Mesendoderm (in vitro differentiated cells): Measurements from ENCODE around the gene SRPK2.
"Not testable (repeated sequence)": the region's sequence is repeated elsewhere in the genome, so short reads cannot be mapped to it uniquely, and the experiment has no call there.

ENCODE experiments used
- DNase-seq: peaks from one replicate; pipeline ENCODE4 v3.0.0; 2013
- H2AK5ac ChIP-seq: 2 replicates; pipeline ENCODE4 v1.6.1; 2013; ENCODE audit warnings: low read length, inconsistent platforms
- H2BK120ac ChIP-seq: 2 replicates; pipeline ENCODE4 v1.6.1; 2013; ENCODE audit warnings: low read depth, mild to moderate bottlenecking, low read length, moderate library complexity, mixed read lengths
- H2BK15ac ChIP-seq: replicated peaks from 2 replicates; pipeline ENCODE4 v1.6.1; 2013; ENCODE audit warnings: low read depth, mild to moderate bottlenecking, moderate library complexity
- H2BK5ac ChIP-seq: 2 replicates; pipeline ENCODE4 v1.6.1; 2013; ENCODE audit warnings: low read length, inconsistent platforms
- H3K18ac ChIP-seq: 2 replicates; pipeline ENCODE4 v1.6.1; 2013; ENCODE audit warnings: mild to moderate bottlenecking, low read length, mixed read lengths
- H3K23ac ChIP-seq: one replicate; pipeline ENCODE4 v1.6.1; 2013; ENCODE audit warnings: low read length
- H3K27ac ChIP-seq: 2 replicates; pipeline ENCODE4 v1.5.1; 2013; ENCODE audit warnings: low read depth, mild to moderate bottlenecking, inconsistent platforms, low read length, moderate library complexity
- H3K27me3 ChIP-seq: 2 replicates; pipeline ENCODE4 v1.6.1; 2013; ENCODE audit warnings: low read length, control low read depth, mild to moderate bottlenecking, inconsistent platforms; ENCODE audit not compliant: insufficient read depth, poor library complexity
- H3K36me3 ChIP-seq: 2 replicates; pipeline ENCODE4 v1.6.1; 2013; ENCODE audit warnings: low read length, inconsistent platforms; ENCODE audit not compliant: control insufficient read depth, insufficient read depth
- H3K4ac ChIP-seq: one replicate; pipeline ENCODE4 v1.6.1; 2013; ENCODE audit warnings: low read depth, mild to moderate bottlenecking, low read length, moderate library complexity
- H3K4me1 ChIP-seq: 2 replicates; pipeline ENCODE4 v1.6.1; 2013; ENCODE audit warnings: low read depth, low read length, inconsistent platforms; ENCODE audit not compliant: control insufficient read depth
- H3K4me2 ChIP-seq: 2 replicates; pipeline ENCODE4 v1.6.1; 2013; ENCODE audit warnings: low read length
- H3K4me3 ChIP-seq: 2 replicates; pipeline ENCODE4 v1.5.1; 2013; ENCODE audit warnings: mild to moderate bottlenecking, low read length
- H3K56ac ChIP-seq: one replicate; pipeline ENCODE4 v1.6.1; 2013; ENCODE audit warnings: low read length
- H3K79me1 ChIP-seq: 2 replicates; pipeline ENCODE4 v1.6.1; 2013; ENCODE audit warnings: low read length, inconsistent platforms
- H3K79me2 ChIP-seq: 2 replicates; pipeline ENCODE4 v1.6.1; 2013; ENCODE audit warnings: mild to moderate bottlenecking, low read length; ENCODE audit not compliant: control insufficient read depth, insufficient read depth
- H3K9ac ChIP-seq: 2 replicates; pipeline ENCODE4 v1.6.1; 2013; ENCODE audit warnings: low read length, inconsistent platforms
- H4K5ac ChIP-seq: one replicate; pipeline ENCODE4 v1.6.1; 2013; ENCODE audit warnings: low read length
- H4K8ac ChIP-seq: one replicate; pipeline ENCODE4 v1.6.1; 2013; ENCODE audit warnings: low read depth, mild to moderate bottlenecking, control low read depth, low read length, moderate library complexity
- WGBS: extraction: QIAGEN DNeasy Blood & Tissue Kit; methylation state at CpG from one replicate; pipeline ENCODE4 v1.1.7; 2013; ENCODE audit warnings: low lambda C conversion rate, missing lambda C conversion rate; ENCODE audit not compliant: insufficient coverage; ENCODE audit errors: extremely low coverage; 5-methylcytosine and 5-hydroxymethylcytosine counted together

The SRPK2 gene

DNA sequence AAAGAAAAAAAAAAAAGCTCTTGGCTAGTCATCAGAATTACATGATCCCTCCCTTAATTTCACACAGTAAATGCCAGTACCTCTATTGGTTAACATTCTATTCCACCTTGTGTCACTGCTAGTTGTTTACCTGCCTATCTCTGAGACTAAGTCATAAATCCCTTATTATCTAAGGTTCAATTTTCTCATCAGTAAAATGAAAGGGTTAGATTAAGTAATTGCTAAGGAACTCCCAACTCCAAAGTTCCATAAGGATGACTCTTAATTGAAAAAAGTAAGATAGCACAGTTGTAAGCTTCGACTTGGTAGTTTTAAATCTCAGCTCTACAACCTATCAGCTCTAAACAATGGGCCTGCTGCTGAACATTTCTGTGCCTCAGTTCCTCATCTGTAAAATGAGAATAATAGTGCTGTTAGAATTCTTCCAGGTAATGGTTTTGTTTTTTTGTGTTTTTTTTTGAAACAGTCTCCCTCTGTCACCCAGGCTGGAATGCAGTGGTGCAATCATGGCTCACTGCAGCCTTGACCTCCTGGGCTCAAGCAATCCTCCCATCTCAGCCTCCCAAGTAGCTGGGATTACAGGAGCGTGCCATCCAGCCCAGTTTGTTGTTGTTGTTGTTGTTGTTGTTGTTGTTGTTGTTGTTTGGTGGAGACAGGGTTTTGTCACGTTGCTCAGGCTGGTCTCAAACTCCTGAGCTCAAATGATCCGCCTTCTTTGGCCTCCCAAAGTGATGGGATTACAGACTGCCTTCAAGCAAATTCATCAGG, 35.6 kb downstream of the SRPK2 start:
- no peaks in the 10 kb centered on the region for H3K36me3 ChIP-seq
- H3K4ac ChIP-seq: no peak overlapping the region
- H2BK120ac ChIP-seq: no peak overlapping the region
- H4K5ac ChIP-seq: no peak overlapping the region
- no peak overlapping the region for H2BK5ac ChIP-seq
- no peak overlapping the region for H2BK15ac ChIP-seq
- no peak for DNase-seq
- no peak overlapping the region for H3K56ac ChIP-seq
- no peak overlapping the region for H3K9ac ChIP-seq
- H3K18ac ChIP-seq: no peak overlapping the region
- no CpG with 5 or more reads among the region's 4 CpGs for WGBS
- H3K23ac ChIP-seq: no peak overlapping the region
- no peak overlapping the region for H3K4me3 ChIP-seq
- no peaks in the 10 kb centered on the region for H3K4me1 ChIP-seq
- H3K27ac ChIP-seq: no peak overlapping the region
- peaks cover 27% of the 10 kb centered on the region for H3K79me2 ChIP-seq
- no peak overlapping the region for H3K4me2 ChIP-seq
- H4K8ac ChIP-seq: no peak overlapping the region
- H3K79me1 ChIP-seq: peaks cover 17% of the 10 kb centered on the region
- H2AK5ac ChIP-seq: no peak overlapping the region
- H3K27me3 ChIP-seq: no peaks in the 10 kb centered on the region

DNA sequence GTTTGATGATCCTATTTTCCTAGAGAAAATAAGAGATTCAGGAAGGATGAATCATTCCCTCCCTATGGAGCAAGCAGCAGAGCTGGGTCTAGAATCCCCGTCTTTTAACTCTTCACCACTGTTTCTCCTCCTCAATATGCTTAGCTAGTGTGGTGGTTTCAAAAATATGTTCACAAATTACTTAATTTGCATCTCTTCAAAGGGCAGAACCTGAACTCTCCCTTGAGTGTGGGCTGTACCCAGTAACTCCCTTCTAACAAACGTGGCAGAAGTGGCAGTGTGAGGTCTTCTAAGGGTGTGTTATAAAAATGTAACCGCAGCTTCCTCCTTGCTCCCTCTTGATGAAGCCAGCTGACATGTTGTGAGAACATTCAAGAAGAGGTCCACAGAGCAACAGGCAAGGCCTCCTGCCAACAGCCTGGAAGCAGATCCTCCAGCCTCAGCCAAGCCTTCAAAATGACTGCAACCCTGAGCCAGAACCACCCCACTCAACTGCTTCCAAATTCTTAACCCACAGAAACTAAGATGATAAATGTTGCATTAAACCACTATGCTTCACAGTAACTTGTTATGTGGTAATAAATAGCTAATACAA, 36.6 kb downstream of the SRPK2 start:
- no peak overlapping the region for H3K27ac ChIP-seq
- H3K36me3 ChIP-seq: no peaks in the 10 kb centered on the region
- H3K79me1 ChIP-seq: peaks cover 15% of the 10 kb centered on the region
- WGBS: no CpG with 5 or more reads among the region's 3 CpGs
- no peak overlapping the region for H3K23ac ChIP-seq
- no peaks in the 10 kb centered on the region for H3K4me1 ChIP-seq
- H2BK5ac ChIP-seq: no peak overlapping the region
- H3K56ac ChIP-seq: no peak overlapping the region
- DNase-seq: no peak
- H3K4me2 ChIP-seq: no peak overlapping the region
- no peak overlapping the region for H3K4me3 ChIP-seq
- no peak overlapping the region for H3K18ac ChIP-seq
- no peak overlapping the region for H2BK15ac ChIP-seq
- H3K9ac ChIP-seq: no peak overlapping the region
- no peak overlapping the region for H2AK5ac ChIP-seq
- no peak overlapping the region for H2BK120ac ChIP-seq
- H3K79me2 ChIP-seq: peaks cover 27% of the 10 kb centered on the region
- H3K27me3 ChIP-seq: no peaks in the 10 kb centered on the region
- H4K8ac ChIP-seq: no peak overlapping the region
- no peak overlapping the region for H4K5ac ChIP-seq
- no peak overlapping the region for H3K4ac ChIP-seq

DNA sequence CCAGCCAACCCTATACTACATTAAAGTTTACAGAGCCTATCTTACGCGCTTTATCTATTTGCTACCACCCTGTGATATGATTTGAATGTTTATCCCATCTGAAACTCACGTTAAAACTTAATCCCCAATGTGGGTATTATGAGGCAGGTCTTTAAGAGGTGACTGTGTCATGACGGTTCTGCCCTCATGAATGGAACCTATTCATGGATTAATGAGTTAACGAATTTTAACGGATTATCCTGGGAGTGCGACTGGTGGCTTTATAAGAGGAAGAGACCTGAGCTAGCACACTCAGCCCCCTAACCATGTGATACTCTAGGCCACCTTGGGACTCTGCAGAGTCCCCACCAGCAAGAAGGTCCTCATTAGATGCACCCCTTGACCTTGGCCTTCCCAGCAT, 37.8 kb downstream of the SRPK2 start:
- WGBS: no CpG with 5 or more reads among the region's 7 CpGs
- no peak overlapping the region for H3K23ac ChIP-seq
- H3K27me3 ChIP-seq: no peaks in the 10 kb centered on the region
- peaks cover 27% of the 10 kb centered on the region for H3K79me2 ChIP-seq
- no peak overlapping the region for H3K56ac ChIP-seq
- no peak overlapping the region for H3K4me2 ChIP-seq
- no peak for DNase-seq
- H2AK5ac ChIP-seq: no peak overlapping the region
- H2BK5ac ChIP-seq: no peak overlapping the region
- H3K79me1 ChIP-seq: peaks cover 14% of the 10 kb centered on the region
- H3K27ac ChIP-seq: no peak overlapping the region
- no peak overlapping the region for H3K9ac ChIP-seq
- no peaks in the 10 kb centered on the region for H3K36me3 ChIP-seq
- H4K8ac ChIP-seq: no peak overlapping the region
- no peak overlapping the region for H2BK120ac ChIP-seq
- no peak overlapping the region for H4K5ac ChIP-seq
- H3K4me3 ChIP-seq: no peak overlapping the region
- no peaks in the 10 kb centered on the region for H3K4me1 ChIP-seq
- no peak overlapping the region for H3K18ac ChIP-seq
- no peak overlapping the region for H3K4ac ChIP-seq
- no peak overlapping the region for H2BK15ac ChIP-seq

DNA sequence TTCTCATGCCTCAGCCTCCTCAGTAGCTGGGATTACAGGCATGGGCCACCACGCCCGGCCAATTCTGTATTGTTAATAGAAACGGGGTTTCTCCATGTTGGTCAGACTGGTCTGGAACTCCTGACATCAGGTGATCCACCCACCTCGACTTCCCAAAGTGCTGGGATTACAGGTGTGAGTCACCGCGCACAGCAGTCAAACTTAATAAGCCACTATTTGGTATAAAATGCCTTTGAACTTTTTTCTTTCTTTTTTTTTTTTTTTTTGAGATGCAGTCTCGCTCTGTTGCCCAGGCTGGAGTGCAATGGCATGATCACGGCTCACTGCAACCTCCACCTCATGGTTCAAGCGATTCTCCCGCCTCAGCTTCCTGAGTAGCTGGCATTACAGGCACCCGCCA, 40.5 kb downstream of the SRPK2 start:
- not testable (repeated sequence) for H2BK5ac ChIP-seq, H3K27me3 ChIP-seq, H3K4me3 ChIP-seq, H3K79me1 ChIP-seq, H3K9ac ChIP-seq, H3K4me2 ChIP-seq, H2AK5ac ChIP-seq, H2BK15ac ChIP-seq, H3K4me1 ChIP-seq, H4K8ac ChIP-seq, H4K5ac ChIP-seq, H3K56ac ChIP-seq, DNase-seq, H3K36me3 ChIP-seq, H3K23ac ChIP-seq, H2BK120ac ChIP-seq, H3K27ac ChIP-seq, H3K18ac ChIP-seq, H3K4ac ChIP-seq
- WGBS: no CpG with 5 or more reads among the region's 11 CpGs
- H3K79me2 ChIP-seq: peaks cover 15% of the 10 kb centered on the region

DNA sequence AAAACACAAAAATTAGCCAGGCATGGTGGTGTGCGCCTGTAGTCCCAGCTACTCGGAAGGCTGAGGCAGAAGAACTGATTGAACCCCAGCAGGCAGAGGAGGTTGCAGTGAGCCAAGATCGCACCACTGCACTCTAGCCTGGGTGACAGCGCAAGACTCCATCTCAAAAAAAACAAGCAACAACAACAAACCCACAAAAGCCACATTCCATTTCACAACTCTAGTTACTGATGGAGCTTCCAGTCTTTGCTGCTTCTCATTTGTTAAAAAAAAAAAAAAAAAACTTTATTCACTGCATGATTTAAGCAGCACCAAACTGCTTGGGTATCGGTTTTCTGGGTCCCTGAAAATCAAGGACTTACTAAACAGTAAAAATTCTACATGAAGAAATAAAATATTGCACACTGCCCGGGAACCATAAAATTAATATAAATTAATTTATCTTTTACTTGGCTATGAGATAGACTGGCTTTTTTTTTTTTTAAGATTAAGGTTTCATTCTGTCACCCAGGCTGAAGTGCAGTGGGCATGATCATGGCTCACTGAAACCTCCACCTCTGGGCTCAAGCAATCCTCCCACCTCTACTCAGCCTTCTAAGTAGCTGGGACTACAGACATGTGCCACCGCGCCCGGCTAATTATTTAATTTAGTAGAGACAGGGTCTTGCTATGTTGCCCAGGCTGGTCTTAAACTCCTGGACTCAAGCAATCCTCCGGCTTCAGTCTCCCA, 42.0 kb downstream of the SRPK2 start:
- Histone ChIP-seq H2BK120ac (no peak overlapping the region), H3K27ac (no peak overlapping the region), H3K4me2 (no peak overlapping the region), H2BK15ac (no peak overlapping the region), H4K8ac (no peak overlapping the region), H3K4me1 (no peaks in the 10 kb centered on the region), H3K23ac (no peak overlapping the region), H3K56ac (no peak overlapping the region), H2AK5ac (no peak overlapping the region), H3K36me3 (no peaks in the 10 kb centered on the region), H2BK5ac (no peak overlapping the region), H3K79me2 (peaks cover 18% of the 10 kb centered on the region), H4K5ac (no peak overlapping the region), H3K79me1 (peaks cover 7% of the 10 kb centered on the region), H3K9ac (no peak overlapping the region), H3K18ac (no peak overlapping the region), H3K4me3 (no peak overlapping the region), H3K27me3 (no peaks in the 10 kb centered on the region), H3K4ac (no peak overlapping the region)
- no CpG with 5 or more reads among the region's 10 CpGs for WGBS
- no peak for DNase-seq
